ENCODE measurements around the gene PHRF1. TPM values are rescaled to one million over a fixed set of nuclear protein-coding genes. Genes with fewer than 3 reads are reported as not detected.

The PHRF1 gene
- polyA plus RNA-seq, 1 donor from 2014 or later = 8.5 TPM

- TF ChIP-seq RAD21 (conservative IDR thresholded peaks at IDR 0.05) (no peak), TAF1 (IDR thresholded peaks at IDR 0.05; ENCODE audit: low read depth) (no peak)
- Histone ChIP-seq H3K9me2 (ENCODE audit: insufficient read depth, low read length) (no peaks in the 10 kb centered on the region), H3K27me3 (ENCODE audit: insufficient read depth, low read depth, low read length) (no peaks in the 10 kb centered on the region), H3K9me3 (ENCODE audit: low read length) (no peaks in the 10 kb centered on the region), H3K9ac (ENCODE audit: low read length) (no peak overlapping the region), H3K36me3 (ENCODE audit: insufficient read depth, low read length) (no peaks in the 10 kb centered on the region), H3K79me2 (replicated peaks; ENCODE audit: insufficient read depth, low read length) (no peaks in the 10 kb centered on the region), H3F3A (ENCODE audit: insufficient read depth, low read length, poor library complexity, severe bottlenecking) (no peaks in the 10 kb centered on the region), H3K4me3 (ENCODE audit: low read length) (no peak overlapping the region), H4K20me1 (ENCODE audit: insufficient read depth) (no peaks in the 10 kb centered on the region), H3K27ac (ENCODE audit: low read length) (no peak overlapping the region), H3K4me2 (ENCODE audit: low read length) (no peak overlapping the region), H2AFZ (ENCODE audit: low read depth, low read length) (no peak overlapping the region)
Observed at GRCh38 chr11:528166-528814, 48.0 kb upstream of the PHRF1 start.

GRCh38 chr11:528815-529727 is 47.2 kb upstream of the PHRF1 start:
- no peaks in the 10 kb centered on the region for H3K79me2 ChIP-seq (replicated peaks; ENCODE audit: insufficient read depth, low read length)
- H2AFZ ChIP-seq (ENCODE audit: low read depth, low read length) = no peak overlapping the region
- H3K9me2 ChIP-seq (ENCODE audit: insufficient read depth, low read length) = no peaks in the 10 kb centered on the region
- H3K27me3 ChIP-seq (ENCODE audit: insufficient read depth, low read depth, low read length) = no peaks in the 10 kb centered on the region
- H3F3A ChIP-seq (ENCODE audit: insufficient read depth, low read length, poor library complexity, severe bottlenecking) = no peaks in the 10 kb centered on the region
- no peak overlapping the region for H3K9ac ChIP-seq (ENCODE audit: low read length)
- no peak overlapping the region for H3K4me2 ChIP-seq (ENCODE audit: low read length)
- TF ChIP-seq EP300 (conservative IDR thresholded peaks at IDR 0.05; ENCODE audit: poor library complexity, severe bottlenecking) (no peak), TAF1 (IDR thresholded peaks at IDR 0.05; ENCODE audit: low read depth) (no peak), EZH2 (IDR thresholded peaks at IDR 0.05; ENCODE audit: borderline replicate concordance, insufficient read depth, low read length, poor library complexity, severe bottlenecking) (no peak), RAD21 (conservative IDR thresholded peaks at IDR 0.05) (no peak), MXI1 (conservative IDR thresholded peaks at IDR 0.05; ENCODE audit: poor library complexity, severe bottlenecking) (no peak)
- H3K4me3 ChIP-seq (ENCODE audit: low read length) = no peak overlapping the region
- no peaks in the 10 kb centered on the region for H3K9me3 ChIP-seq (ENCODE audit: low read length)
- no peaks in the 10 kb centered on the region for H3K36me3 ChIP-seq (ENCODE audit: insufficient read depth, low read length)
- no peak overlapping the region for H3K27ac ChIP-seq (ENCODE audit: low read length)
- H4K20me1 ChIP-seq (ENCODE audit: insufficient read depth) = no peaks in the 10 kb centered on the region

- Histone ChIP-seq H3K9me3 (ENCODE audit: low read length) (no peaks in the 10 kb centered on the region), H3K36me3 (ENCODE audit: insufficient read depth, low read length) (no peaks in the 10 kb centered on the region), H4K20me1 (ENCODE audit: insufficient read depth) (no peaks in the 10 kb centered on the region), H3K4me3 (ENCODE audit: low read length) (no peak overlapping the region), H3F3A (ENCODE audit: insufficient read depth, low read length, poor library complexity, severe bottlenecking) (no peaks in the 10 kb centered on the region), H3K27ac (ENCODE audit: low read length) (no peak overlapping the region), H3K9me2 (ENCODE audit: insufficient read depth, low read length) (no peaks in the 10 kb centered on the region), H3K79me2 (replicated peaks; ENCODE audit: insufficient read depth, low read length) (peaks cover 7% of the 10 kb centered on the region), H2AFZ (ENCODE audit: low read depth, low read length) (no peak overlapping the region), H3K4me2 (ENCODE audit: low read length) (no peak overlapping the region), H3K27me3 (ENCODE audit: insufficient read depth, low read depth, low read length) (no peaks in the 10 kb centered on the region), H3K9ac (ENCODE audit: low read length) (no peak overlapping the region)
- no peak for TF ChIP-seq MXI1 (conservative IDR thresholded peaks at IDR 0.05; ENCODE audit: poor library complexity, severe bottlenecking)
- no peak for TF ChIP-seq SMC3 (conservative IDR thresholded peaks at IDR 0.05; ENCODE audit: poor library complexity)
- TF ChIP-seq REST (IDR thresholded peaks at IDR 0.05; ENCODE audit: borderline replicate concordance) = no peak
Observed at GRCh38 chr11:529728-530411, 46.4 kb upstream of the PHRF1 start.
